Uterus (tissue), 4 donors: ENCODE measurements around the gene C16orf74. TPM values are rescaled to one million over a fixed set of nuclear protein-coding genes. Genes with fewer than 3 reads are reported as not detected.

Experiments used
- DNase-seq, 2 donors: peaks; one replicate each; pipeline ENCODE4 v3.0.0-alpha.2; 2019 to 2020
- H3K27ac ChIP-seq, 2 donors: fragments of 200-600 bp; sonication (generic); 1 replicate in 1 of 2; 2 replicates in 1 of 2; pipeline ENCODE4 v1.5.1; 2016 to 2018
- H3K27me3 ChIP-seq, 2 donors: fragments of 200-600 bp; sonication (generic); one replicate each; pipeline ENCODE4 v1.5.1; 2018 to 2019; ENCODE audit warnings: control low read depth in 1 of 2
- H3K36me3 ChIP-seq, 2 donors: fragments of 200-600 bp; sonication (generic); one replicate each; pipeline ENCODE4 v1.5.1; 2019; ENCODE audit warnings: control low read depth in 1 of 2
- H3K4me1 ChIP-seq, 2 donors: fragments of 200-600 bp; sonication (generic); one replicate each; pipeline ENCODE4 v1.5.1; 2018 to 2019; ENCODE audit warnings: control low read depth in 1 of 2
- H3K4me3 ChIP-seq, 2 donors: fragments of 200-600 bp; sonication (generic); 1 replicate in 1 of 2; 2 replicates in 1 of 2; pipeline ENCODE4 v1.5.1; 2018 to 2019; ENCODE audit warnings: mild to moderate bottlenecking in 1 of 2
- H3K9me3 ChIP-seq, 2 donors: fragments of 200-600 bp; sonication (generic); one replicate each; pipeline ENCODE4 v1.5.1; 2019; ENCODE audit warnings: control low read depth in 1 of 2
- CTCF ChIP-seq, 4 experiments: fragments of 200-600 bp in 2 of 4; fragments of 450-650 bp in 2 of 4; sonication (generic) in 2 of 4; IDR thresholded peaks; one replicate each; pipeline ENCODE4 v1.5.1; 2016 to 2019; ENCODE audit warnings: antibody characterized with exemption in 4 of 4, mild to moderate bottlenecking in 2 of 4, moderate library complexity in 1 of 4
- POLR2A ChIP-seq, 2 donors: fragments of 450-650 bp; IDR thresholded peaks; one replicate each; pipeline ENCODE4 v1.6.1; 2016; ENCODE audit warnings: antibody characterized with exemption in 2 of 2, mild to moderate bottlenecking in 1 of 2, moderate library complexity in 1 of 2
- intact Hi-C: fragments of 100-400 bp; cut with DNase I; formaldehyde crosslinking; loops from one replicate; pipeline ENCODE4 v1.15.1; 2023; ENCODE audit warnings: low total_unique reads
- microRNA counts, 2 donors: library from miRNA; unstranded; fragments of <30 nt; microRNA quantifications; one replicate each; lab custom pipeline; 2016 to 2017
- microRNA-seq: library from miRNA; unstranded; fragments of <30 nt; microRNA quantifications from one replicate; pipeline ENCODE4, GENCODE V29; 2016; ENCODE audit warnings: borderline microRNAs expressed, borderline replicate concordance
- small RNA-seq: library from RNA; depleted of rRNA; stranded (forward); fragments of <200 nt; gene quantifications from one replicate; pipeline ENCODE3, GENCODE V24; 2016
- total RNA-seq, 4 donors: library from RNA; depleted of rRNA in 3 of 4; stranded (reverse); fragments of >200 nt in 3 of 4; gene quantifications; one replicate each; pipeline versions ENCODE4 v1.1.0 to v1.2.4, GENCODE V29; 2014 to 2023
- donor health status: DM: yes; HTN: yes; CAD: no.

Gene C16orf74
- total RNA-seq, 4 donors from 2014 or later, result 2.5 to 6.4 TPM; not detected in 2

DNA sequence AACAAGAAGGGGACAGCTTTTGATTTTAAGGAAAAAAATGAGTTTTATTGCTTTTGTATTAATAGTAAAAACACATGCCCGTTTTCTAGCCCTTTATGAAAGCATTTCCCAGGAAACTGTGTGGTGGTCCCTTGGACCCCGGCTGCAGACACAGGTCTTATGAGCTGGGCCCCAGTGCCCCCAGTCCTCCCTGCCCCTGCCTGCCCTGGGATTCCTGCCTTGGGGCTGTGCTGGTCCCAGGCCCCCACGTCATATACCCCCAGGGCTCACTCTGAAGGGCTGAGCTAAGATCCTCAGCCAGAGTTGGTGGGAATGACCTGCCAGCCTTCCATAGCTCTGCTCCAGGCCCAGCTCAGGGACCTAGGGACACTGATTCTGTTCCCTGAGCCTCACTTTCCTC lies 92.9 kb downstream of the C16orf74 start:
- Histone ChIP-seq H3K27ac (no peak overlapping the region), H3K4me3 (no peak overlapping the region), H3K27me3 (no peaks in the 10 kb centered on the region), H3K36me3 (no peaks in the 10 kb centered on the region), H3K4me1 (peaks cover 0 to 11% of the 10 kb centered on the region in 2 donors), H3K9me3 (no peaks in the 10 kb centered on the region)
- no peak for DNase-seq
- TF ChIP-seq POLR2A (IDR thresholded peaks at IDR 0.05), result no peak
- no peak for TF ChIP-seq CTCF (IDR thresholded peaks at IDR 0.05)
- intact Hi-C loops, result no loop called here

MicroRNAs within 50 kb of the gene (microRNA counts, 767-probe panel; counts per million panel counts)
- 0 counts per million in 2 donors for microRNA hsa-miR-1910 (lab: Ali Mortazavi, UCI)

Small RNAs within 50 kb of the gene (microRNA-seq; reads per million reads assigned to microRNA genes)
- gene MIR1910, result not detected

Small RNAs within 50 kb of the gene (small RNA-seq; reads per million reads assigned to genes)
- gene RN7SL381P (not detected), gene RNU1-103P (not detected)

Other genes with a start within 250 kb of the C16orf74 start
- 100 to 1,000 TPM in 1 of 4 donors, 10 to 100 TPM in 3; 32.6 to 128 (median 73.9) TPM for gene GSE1, start 137.8 kb downstream of the C16orf74 start, total RNA-seq
- 10 to 100 TPM in 1 of 4 donors, 1 to 10 TPM in 1, not detected in 2; 2.0 to 10.4 TPM for gene GINS2, start 62.1 kb downstream of the C16orf74 start, total RNA-seq
- gene EMC8, start 48.4 kb upstream of the C16orf74 start, total RNA-seq, result 10 to 100 TPM; 11.8 to 26.6 (median 16.7) TPM
- 100 to 1,000 TPM; 199 to 836 (median 287) TPM for gene COX4I1, start 48.6 kb upstream of the C16orf74 start, total RNA-seq
- gene IRF8, start 148.1 kb upstream of the C16orf74 start, total RNA-seq, result 10 to 100 TPM in 1 of 4 donors, 1 to 10 TPM in 2, not detected in 1; 3.7 to 17.3 (median 3.8) TPM